ENCODE results near the gene CALCB. TPM values are rescaled to one million over a fixed set of nuclear protein-coding genes. Genes with fewer than 3 reads are reported as not detected.

CALCB gene
- total and polyA plus RNA-seq, 2 of the 8 experiments (the other 6 are each of a cell fraction or from before 2014, with no cell fraction given), result 3.7 to 4.2 TPM

GRCh38 chr11:15091625-15092024, 18.2 kb downstream of the CALCB start (continued):
- no peak for TF ChIP-seq ATF2 (IDR thresholded peaks at IDR 0.05; ENCODE audit: low read length)
